NCI-H146 (cell line): Measurements from ENCODE around the gene ATP2C2.
A peak's percentile ranks its signal among the peaks of the same experiment; 100 is the strongest.
"Not testable (repeated sequence)": the region's sequence is repeated elsewhere in the genome, so short reads cannot be mapped to it uniquely, and the experiment has no call there.

Experiments used
- DNase-seq: peaks from one replicate; lab custom pipeline; 2025; lab: John Stamatoyannopoulos, UW

ATP2C2 gene

GRCh38 chr16:84368308-84368996 is at the start of gene ATP2C2:
Gene ATP2C2, plus strand, starts transcription at chr16:84368538. Its CDS starts 78 bp downstream, at chr16:84368616.
- peak; percentile 78 for DNase-seq

GRCh38 chr16:84319146-84319760 is 49.1 kb upstream of the ATP2C2 start:
- DNase-seq: no peak

GRCh38 chr16:84320511-84320910 is 47.8 kb upstream of the ATP2C2 start:
- no peak for DNase-seq

GRCh38 chr16:84321932-84322331 is 46.4 kb upstream of the ATP2C2 start:
- DNase-seq: no peak

GRCh38 chr16:84322749-84323148 is 45.6 kb upstream of the ATP2C2 start:
- DNase-seq: no peak

GRCh38 chr16:84323606-84324005 is 44.7 kb upstream of the ATP2C2 start:
- DNase-seq: no peak

- DNase-seq: no peak
Observed at GRCh38 chr16:84324434-84325262, 43.7 kb upstream of the ATP2C2 start.

- DNase-seq: no peak
Observed at GRCh38 chr16:84326545-84326944, 41.8 kb upstream of the ATP2C2 start.

GRCh38 chr16:84327926-84328505 is 40.3 kb upstream of the ATP2C2 start:
- DNase-seq: no peak

- no peak for DNase-seq
Observed at GRCh38 chr16:84329016-84329415, 39.3 kb upstream of the ATP2C2 start.

GRCh38 chr16:84329843-84330684 is 38.3 kb upstream of the ATP2C2 start:
- DNase-seq: no peak

GRCh38 chr16:84330685-84331050 is 37.7 kb upstream of the ATP2C2 start:
- DNase-seq: no peak

- DNase-seq: no peak
Observed at GRCh38 chr16:84331998-84332780, 36.1 kb upstream of the ATP2C2 start.

GRCh38 chr16:84332975-84333684 is 35.2 kb upstream of the ATP2C2 start:
- DNase-seq: no peak

- no peak for DNase-seq
Observed at GRCh38 chr16:84334058-84334457, 34.3 kb upstream of the ATP2C2 start.

- no peak for DNase-seq
Observed at GRCh38 chr16:84334482-84334881, 33.9 kb upstream of the ATP2C2 start.

GRCh38 chr16:84337236-84337635 is 31.1 kb upstream of the ATP2C2 start:
- DNase-seq: not testable (repeated sequence)

- no peak for DNase-seq
Observed at GRCh38 chr16:84339311-84339710, 29.0 kb upstream of the ATP2C2 start.

- DNase-seq: no peak
Observed at GRCh38 chr16:84339766-84340165, 28.6 kb upstream of the ATP2C2 start.

GRCh38 chr16:84340325-84341040 is 27.9 kb upstream of the ATP2C2 start:
- no peak for DNase-seq
